NB4 (cell line): ENCODE data around the gene RABAC1.

ENCODE experiments used
- MYC ChIP-seq: IDR thresholded peaks from 2 replicates; pipeline ENCODE4 v1.6.1; 2011; ENCODE audit warnings: low read depth, low read length
- POLR2A ChIP-seq: IDR thresholded peaks from 2 replicates; pipeline ENCODE4 v1.6.1; 2011; ENCODE audit warnings: mild to moderate bottlenecking; ENCODE audit not compliant: insufficient read length; ENCODE audit errors: extremely low read depth
- TF ChIP-seq, protein P1 (sequence below): IDR thresholded peaks from one replicate; pipeline ENCODE4 v1.5.1; 2012; ENCODE audit warnings: low read depth, low read length

DNA sequence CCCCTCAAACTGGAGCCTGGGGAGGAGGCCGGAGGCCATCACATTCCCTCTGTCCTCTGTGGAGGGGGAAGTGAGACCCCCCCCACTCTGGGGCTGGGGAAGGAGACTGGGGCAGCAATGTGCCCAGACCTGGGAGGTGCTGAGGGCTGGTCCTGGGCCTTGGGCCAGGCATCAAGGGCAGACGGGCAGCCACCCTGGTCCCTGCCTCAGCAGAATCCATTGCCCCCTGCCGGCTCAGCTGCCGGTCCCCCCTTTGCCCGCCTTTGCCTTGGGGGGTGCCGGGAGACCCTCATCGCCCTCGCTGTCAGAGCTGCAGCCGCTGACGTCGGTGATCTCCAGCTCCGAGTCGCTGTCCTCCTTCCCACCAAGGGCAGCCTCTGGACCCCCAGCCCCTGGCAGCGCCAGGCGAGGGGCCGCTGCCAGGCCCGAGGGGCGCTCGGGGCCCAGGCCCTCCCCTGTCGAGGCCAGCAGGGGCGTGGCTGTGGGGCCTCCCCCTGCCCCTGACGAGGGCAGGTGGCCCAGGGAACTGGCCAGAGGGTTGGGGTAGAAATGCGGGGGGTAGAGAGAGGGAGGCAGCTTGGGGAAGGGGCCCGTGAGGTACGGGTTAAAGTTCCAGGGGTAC, 51.0 kb downstream of the RABAC1 start:
- no peak for TF ChIP-seq POLR2A
- TF ChIP-seq, protein P1, sequence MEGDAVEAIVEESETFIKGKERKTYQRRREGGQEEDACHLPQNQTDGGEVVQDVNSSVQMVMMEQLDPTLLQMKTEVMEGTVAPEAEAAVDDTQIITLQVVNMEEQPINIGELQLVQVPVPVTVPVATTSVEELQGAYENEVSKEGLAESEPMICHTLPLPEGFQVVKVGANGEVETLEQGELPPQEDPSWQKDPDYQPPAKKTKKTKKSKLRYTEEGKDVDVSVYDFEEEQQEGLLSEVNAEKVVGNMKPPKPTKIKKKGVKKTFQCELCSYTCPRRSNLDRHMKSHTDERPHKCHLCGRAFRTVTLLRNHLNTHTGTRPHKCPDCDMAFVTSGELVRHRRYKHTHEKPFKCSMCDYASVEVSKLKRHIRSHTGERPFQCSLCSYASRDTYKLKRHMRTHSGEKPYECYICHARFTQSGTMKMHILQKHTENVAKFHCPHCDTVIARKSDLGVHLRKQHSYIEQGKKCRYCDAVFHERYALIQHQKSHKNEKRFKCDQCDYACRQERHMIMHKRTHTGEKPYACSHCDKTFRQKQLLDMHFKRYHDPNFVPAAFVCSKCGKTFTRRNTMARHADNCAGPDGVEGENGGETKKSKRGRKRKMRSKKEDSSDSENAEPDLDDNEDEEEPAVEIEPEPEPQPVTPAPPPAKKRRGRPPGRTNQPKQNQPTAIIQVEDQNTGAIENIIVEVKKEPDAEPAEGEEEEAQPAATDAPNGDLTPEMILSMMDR = no peak
- no peak for TF ChIP-seq MYC
